Measurements from ENCODE around the gene ABHD13.

- TF ChIP-seq CTCF (conservative IDR thresholded peaks at IDR 0.05) (no peak), EZH2 (IDR thresholded peaks at IDR 0.05; ENCODE audit: low read depth) (no peak)
Measured at GRCh38 chr13:108215436-108215835, 2.8 kb upstream of the ABHD13 start, which contains the start of gene LIG4.

All from PC-9 (cell line).